Measurements from ENCODE around the gene ZCCHC2.

GRCh38 chr18:62498616-62499262 is 24.1 kb upstream of the ZCCHC2 start:
- TF ChIP-seq NRF1 (IDR thresholded peaks at IDR 0.05; ENCODE audit: low read depth, low read length) (no peak), RXRA (IDR thresholded peaks at IDR 0.05; ENCODE audit: insufficient read depth, low read depth, low read length) (no peak), CTCF (IDR thresholded peaks at IDR 0.05; ENCODE audit: control extremely low read depth in 1 of 3, insufficient read depth in 1 of 3, low read depth in 1 of 3, low read length in 3 of 3) (no peak), POLR2AphosphoS5 (IDR thresholded peaks at IDR 0.05; ENCODE audit: low read depth, low read length) (no peak)
